RWPE2 (cell line): ENCODE results near the gene ZNF600.
A peak's percentile ranks its signal among the peaks of the same experiment; 100 is the strongest.
"Not testable (repeated sequence)": the region's sequence is repeated elsewhere in the genome, so short reads cannot be mapped to it uniquely, and the experiment has no call there.

Experiments used
- ATAC-seq: fragments of 200-7000 bp; cut with Tn5 transposase; 3 replicates; pipeline ENCODE4 v1.9.1; 2021; ENCODE audit warnings: low read depth
- DNase-seq: peaks from one replicate; pipeline ENCODE4 v3.0.0-alpha.2; 2020; ENCODE audit warnings: low spot score
- H3K27ac ChIP-seq: fragments of 450-650 bp; 2 replicates; pipeline ENCODE4 v1.5.1; 2017; ENCODE audit warnings: mild to moderate bottlenecking; ENCODE audit not compliant: poor library complexity, severe bottlenecking
- H3K27me3 ChIP-seq: fragments of 250-450 bp; sonication (Bioruptor Pico); 2 replicates; pipeline ENCODE4 v1.5.1; 2021; ENCODE audit warnings: mild to moderate bottlenecking, moderate library complexity; ENCODE audit not compliant: insufficient read depth, poor library complexity, severe bottlenecking
- H3K36me3 ChIP-seq: fragments of 250-450 bp; sonication (Bioruptor Pico); 2 replicates; pipeline ENCODE4 v1.5.1; 2020; ENCODE audit warnings: low read depth, mild to moderate bottlenecking, moderate library complexity
- H3K4me1 ChIP-seq: fragments of 250-450 bp; sonication (Bioruptor Pico); 2 replicates; pipeline ENCODE4 v1.5.1; 2021; ENCODE audit warnings: mild to moderate bottlenecking, moderate library complexity; ENCODE audit not compliant: insufficient read depth, poor library complexity, severe bottlenecking
- H3K4me3 ChIP-seq: fragments of 250-450 bp; sonication (Bioruptor Pico); 2 replicates; pipeline ENCODE4 v1.5.1; 2021; ENCODE audit warnings: mild to moderate bottlenecking, moderate library complexity; ENCODE audit not compliant: severe bottlenecking
- H3K9me3 ChIP-seq: fragments of 250-450 bp; sonication (Bioruptor Pico); 2 replicates; pipeline ENCODE4 v1.5.1; 2021; ENCODE audit warnings: mild to moderate bottlenecking, moderate library complexity; ENCODE audit not compliant: severe bottlenecking
- CTCF ChIP-seq: fragments of 450-650 bp; IDR thresholded peaks from one replicate; pipeline ENCODE4 v1.5.1; 2017; ENCODE audit warnings: mild to moderate bottlenecking, moderate library complexity; ENCODE audit not compliant: poor library complexity, severe bottlenecking

The ZNF600 gene

GRCh38 chr19:52742516-52742915 lies 44.1 kb downstream of the ZNF600 start:
- no peak overlapping the region for H3K27ac ChIP-seq
- no peaks in the 10 kb centered on the region for H3K9me3 ChIP-seq
- peaks cover 2% of the 10 kb centered on the region for H3K4me1 ChIP-seq
- no peaks in the 10 kb centered on the region for H3K27me3 ChIP-seq
- DNase-seq (no peak), ATAC-seq (no peak)
- no peak for TF ChIP-seq CTCF
- no peaks in the 10 kb centered on the region for H3K36me3 ChIP-seq
- H3K4me3 ChIP-seq, result no peak overlapping the region

GRCh38 chr19:52741951-52742485 lies 44.6 kb downstream of the ZNF600 start:
- Histone ChIP-seq H3K4me1 (peaks cover 2% of the 10 kb centered on the region), H3K36me3 (no peaks in the 10 kb centered on the region), H3K9me3 (no peaks in the 10 kb centered on the region), H3K4me3 (no peak overlapping the region), H3K27ac (no peak overlapping the region), H3K27me3 (no peaks in the 10 kb centered on the region)
- DNase-seq, result no peak
- no peak for TF ChIP-seq CTCF
- ATAC-seq, result no peak

- not testable (repeated sequence) for H3K27me3 ChIP-seq
These were observed 45.2 kb downstream of the ZNF600 start for GRCh38 chr19:52741371-52741770.

GRCh38 chr19:52739576-52739975 lies 47.0 kb downstream of the ZNF600 start:
- no peak overlapping the region for H3K27ac ChIP-seq
- H3K4me3 ChIP-seq, result no peak overlapping the region
- no peaks in the 10 kb centered on the region for H3K9me3 ChIP-seq
- peaks cover 2% of the 10 kb centered on the region for H3K4me1 ChIP-seq
- no peak for TF ChIP-seq CTCF
- no peaks in the 10 kb centered on the region for H3K36me3 ChIP-seq
- DNase-seq, result no peak
- no peak for ATAC-seq
- H3K27me3 ChIP-seq, result no peaks in the 10 kb centered on the region

More at GRCh38 chr19:52741371-52741770, 45.2 kb downstream of the ZNF600 start:
- not testable (repeated sequence) for DNase-seq, ATAC-seq, H3K27ac ChIP-seq, H3K4me1 ChIP-seq, H3K9me3 ChIP-seq, H3K4me3 ChIP-seq, H3K36me3 ChIP-seq

- peak overlapping the region; percentile 28 for H3K27ac ChIP-seq
- ATAC-seq (no peak), DNase-seq (no peak)
- H3K9me3 ChIP-seq, result no peaks in the 10 kb centered on the region
- no peaks in the 10 kb centered on the region; the same call in 1 of the 2 replicates for H3K36me3 ChIP-seq
- no peaks in the 10 kb centered on the region for H3K27me3 ChIP-seq
- no peak for TF ChIP-seq CTCF
- peaks cover 2% of the 10 kb centered on the region for H3K4me1 ChIP-seq
- no peak overlapping the region for H3K4me3 ChIP-seq
These were observed 50.9 kb downstream of the ZNF600 start for GRCh38 chr19:52735734-52736133.
